K562 (cell line): Measurements from ENCODE around the gene MARCKSL1.

Experiments used
- CREB1 ChIP-seq, 2 experiments: sonication (generic) in 1 of 2; formaldehyde crosslinking in 1 of 2; IDR thresholded peaks; 2 replicates each; pipeline versions ENCODE4 v1.6.1 to v1.8.0; 2012 to 2022; ENCODE audit warnings: inconsistent platforms in 1 of 2, mild to moderate bottlenecking in 1 of 2, missing genetic modification reagents in 1 of 2, moderate library complexity in 1 of 2
- CTCF ChIP-seq, 3 experiments: IDR thresholded peaks in 2 of 3; conservative IDR thresholded peaks in 1 of 3; 2 replicates each; pipeline ENCODE4 v1.5.1; 2011 to 2012; ENCODE audit warnings: low read length in 3 of 3, mild to moderate bottlenecking in 3 of 3, control low read depth in 2 of 3, improper control_type of control experiment in 1 of 3, inconsistent platforms in 1 of 3, low read depth in 1 of 3, mixed read lengths in 1 of 3, moderate library complexity in 1 of 3; ENCODE audit not compliant: insufficient read depth in 2 of 3
- FOS ChIP-seq: IDR thresholded peaks from 3 replicates; pipeline ENCODE4 v1.6.1; 2011; ENCODE audit not compliant: insufficient read length; ENCODE audit errors: extremely low read depth
- IFI16 ChIP-seq: fragments of 250-450 bp; sonication (Bioruptor Pico); IDR thresholded peaks from 2 replicates; pipeline ENCODE4 v2.1.2; 2022; ENCODE audit warnings: mild to moderate bottlenecking, inconsistent platforms
- MAZ ChIP-seq, 2 experiments: fragments of 450-650 bp in 1 of 2; sonication (generic) in 1 of 2; formaldehyde crosslinking; IDR thresholded peaks in 1 of 2; conservative IDR thresholded peaks in 1 of 2; 2 replicates each; pipeline versions ENCODE4 v1.4.0 to v1.5.0; 2020; ENCODE audit warnings: mild to moderate bottlenecking in 1 of 2, missing genetic modification reagents in 1 of 2
- MTA3 ChIP-seq: fragments of 450-650 bp; formaldehyde crosslinking; IDR thresholded peaks from 2 replicates; pipeline ENCODE4 v1.6.1; 2017; ENCODE audit warnings: mild to moderate bottlenecking, borderline replicate concordance
- MYC ChIP-seq, 2 experiments: fragments of 250-450 bp in 1 of 2; sonication (Bioruptor Pico) in 1 of 2; IDR thresholded peaks; 2 replicates each; pipeline versions ENCODE4 v1.5.1 to v1.6.1; 2012 to 2021; ENCODE audit warnings: low read depth in 2 of 2, borderline replicate concordance in 1 of 2, improper control_type of control experiment in 1 of 2, low read length in 1 of 2, mild to moderate bottlenecking in 1 of 2, moderate library complexity in 1 of 2
- NELFE ChIP-seq: IDR thresholded peaks from 2 replicates; pipeline ENCODE4 v1.6.1; 2011; ENCODE audit warnings: mild to moderate bottlenecking; ENCODE audit not compliant: insufficient read depth, insufficient read length
- PML ChIP-seq: IDR thresholded peaks from 2 replicates; pipeline ENCODE4 v1.6.1; 2012; ENCODE audit warnings: low read length, inconsistent platforms
- POLR2A ChIP-seq: fragments of 450-650 bp; conservative IDR thresholded peaks from 2 replicates; pipeline ENCODE4 v1.6.1; 2016
- RFX1 ChIP-seq: fragments of 450-650 bp; IDR thresholded peaks from 2 replicates; pipeline ENCODE4 v1.6.1; 2016; ENCODE audit warnings: mild to moderate bottlenecking, moderate library complexity
- SUPT5H ChIP-seq: fragments of 450-650 bp; IDR thresholded peaks from 2 replicates; pipeline ENCODE4 v1.6.1; 2016
- ZBTB2 ChIP-seq: fragments of 450-650 bp; IDR thresholded peaks from 2 replicates; pipeline ENCODE4 v1.6.1; 2016; ENCODE audit warnings: antibody characterized with exemption
- ZNF253 ChIP-seq: fragments of 250-450 bp; sonication (Bioruptor Pico); conservative IDR thresholded peaks from 2 replicates; pipeline ENCODE4 v1.6.1; 2021; ENCODE audit warnings: mild to moderate bottlenecking

- TF ChIP-seq CTCF (IDR thresholded peaks at IDR 0.05 in 2 of 3, conservative IDR thresholded peaks at IDR 0.05 in 1 of 3; ENCODE audit: insufficient read depth in 2 of 3, low read depth in 1 of 3, low read length in 3 of 3) (no peak), FOS (no peak), IFI16 (CRISPR knock-in tag) (no peak), RFX1 (no peak), MAZ (CRISPR knock-in tag; conservative IDR thresholded peaks at IDR 0.05 in 1 of 2, IDR thresholded peaks at IDR 0.05 in 1 of 2) (no peak), MTA3 (no peak), MYC (IDR thresholded peaks at IDR 0.05; ENCODE audit: low read depth, low read length) (no peak), MYC (CRISPR knock-in tag; IDR thresholded peaks at IDR 0.05; ENCODE audit: borderline replicate concordance, low read depth) (no peak), NELFE (no peak), PML (no peak), ZBTB2 (no peak), CREB1 (IDR thresholded peaks at IDR 0.05) (no peak), CREB1 (CRISPR knock-in tag; IDR thresholded peaks at IDR 0.05) (no peak), POLR2A (no peak), SUPT5H (no peak), ZNF253 (no peak)
Measured at GRCh38 chr1:32327204-32327603, 8.8 kb downstream of the MARCKSL1 start.
